Activated CD8-positive, alpha-beta memory T cell treated with anti-CD3 and anti-CD28 coated beads, Interleukin-2, amount 50 U/mL, for 1 hour (primary cell): ENCODE measurements around the gene SLC4A1AP.
A peak's percentile ranks its signal among the peaks of the same experiment; 100 is the strongest.

ENCODE experiments used
- DNase-seq: peaks from one replicate; pipeline ENCODE4 v3.0.0-alpha.2; 2020; ENCODE audit errors: extremely low read depth

SLC4A1AP gene

GRCh38 chr2:27702302-27702701 is 38.6 kb downstream of the SLC4A1AP start:
- DNase-seq = no peak

DNA sequence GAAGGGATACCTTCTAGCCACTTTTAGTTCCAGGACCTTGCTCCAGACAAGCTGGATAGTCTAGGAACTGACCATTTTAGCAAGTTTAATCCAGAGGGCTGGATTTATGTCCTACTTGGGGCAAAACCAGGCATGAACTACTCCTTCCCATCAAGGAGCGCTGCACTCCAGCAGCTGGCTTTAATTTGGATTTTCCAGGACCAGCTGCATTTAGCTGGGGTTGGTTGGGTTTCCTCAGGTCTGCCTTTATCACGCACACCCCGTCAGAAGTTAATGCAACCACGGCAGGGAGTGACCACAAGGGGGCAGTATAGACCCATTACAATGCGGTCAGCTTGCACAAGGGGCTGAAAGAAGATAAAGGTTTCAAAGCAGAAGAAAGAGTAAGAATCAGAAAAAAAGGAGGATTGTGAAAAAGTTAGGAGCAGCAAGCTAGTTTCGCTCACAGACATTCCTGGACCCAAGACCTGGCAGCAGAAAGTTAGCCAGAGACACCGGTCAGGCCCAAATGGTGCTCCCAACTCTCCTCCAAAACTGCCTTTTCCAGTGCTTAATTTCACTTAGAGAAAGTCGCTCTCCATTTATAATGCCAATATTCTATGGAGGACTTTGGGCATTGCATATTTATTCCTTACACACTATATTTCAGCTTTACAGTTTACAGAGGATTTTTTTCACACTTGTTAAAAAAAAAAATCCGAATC is 40.1 kb downstream of the SLC4A1AP start:
- DNase-seq = peak; percentile 70

DNA sequence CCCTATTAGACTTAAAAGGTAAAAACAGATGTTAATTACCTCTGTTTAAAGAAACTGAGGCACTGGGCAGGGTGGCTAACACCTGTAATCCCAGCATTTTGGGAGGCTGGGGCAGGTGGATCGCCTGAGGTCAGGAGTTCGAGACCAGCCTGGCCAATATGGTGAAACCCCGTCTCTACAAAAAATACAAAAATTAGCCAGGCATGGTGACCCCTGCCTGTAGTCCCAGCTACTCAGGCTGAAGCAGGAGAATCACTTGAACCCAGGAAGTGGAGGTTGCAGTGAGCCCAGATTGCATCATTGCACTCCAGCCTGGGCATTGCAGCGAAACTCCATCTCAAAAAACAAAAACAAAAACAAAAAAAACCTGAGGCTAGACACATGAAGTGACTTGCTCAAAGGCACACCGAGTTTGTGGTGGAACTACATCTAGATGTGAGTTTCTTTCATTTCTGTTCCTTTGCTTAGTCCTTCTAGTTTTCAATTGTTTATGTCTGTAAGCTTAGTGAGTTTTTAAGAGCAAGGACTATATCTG is 40.7 kb downstream of the SLC4A1AP start:
- no peak for DNase-seq

DNA sequence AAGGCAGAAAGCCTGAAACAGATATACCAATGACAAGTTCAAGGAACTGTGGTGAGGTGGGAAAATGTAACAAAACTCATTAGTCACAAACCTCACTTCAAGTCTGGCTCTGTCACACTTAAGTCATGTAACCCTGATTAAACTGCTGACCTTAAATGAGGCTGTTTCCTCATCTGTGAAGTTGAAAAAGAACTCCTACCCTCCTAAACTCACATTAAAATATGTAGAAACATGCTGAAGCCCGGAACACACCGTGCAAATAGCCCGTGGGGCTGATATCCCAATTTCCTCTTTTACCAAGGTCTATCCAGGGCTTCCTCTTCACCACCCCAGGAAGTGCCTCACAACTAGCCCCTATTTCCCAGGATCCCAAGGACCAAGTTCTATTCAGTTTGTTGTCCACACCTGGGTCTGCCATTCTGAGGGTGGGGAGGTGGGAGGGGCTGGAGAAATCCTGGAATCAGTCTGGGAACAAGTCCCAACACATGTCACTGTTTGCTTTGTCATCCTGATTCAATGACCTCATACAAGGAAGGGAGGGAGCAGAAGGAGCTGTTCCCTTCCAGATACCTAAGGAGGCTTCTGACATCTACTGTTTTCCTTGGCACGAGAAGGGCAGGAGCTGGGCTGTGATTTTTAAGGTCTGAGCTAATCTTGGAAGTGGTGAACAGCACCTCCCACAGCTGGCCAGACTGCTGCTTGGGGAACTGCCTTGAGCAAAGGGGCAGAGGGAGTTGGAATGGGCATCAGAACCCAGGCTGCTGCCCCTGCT is 42.3 kb downstream of the SLC4A1AP start:
- DNase-seq = no peak

DNA sequence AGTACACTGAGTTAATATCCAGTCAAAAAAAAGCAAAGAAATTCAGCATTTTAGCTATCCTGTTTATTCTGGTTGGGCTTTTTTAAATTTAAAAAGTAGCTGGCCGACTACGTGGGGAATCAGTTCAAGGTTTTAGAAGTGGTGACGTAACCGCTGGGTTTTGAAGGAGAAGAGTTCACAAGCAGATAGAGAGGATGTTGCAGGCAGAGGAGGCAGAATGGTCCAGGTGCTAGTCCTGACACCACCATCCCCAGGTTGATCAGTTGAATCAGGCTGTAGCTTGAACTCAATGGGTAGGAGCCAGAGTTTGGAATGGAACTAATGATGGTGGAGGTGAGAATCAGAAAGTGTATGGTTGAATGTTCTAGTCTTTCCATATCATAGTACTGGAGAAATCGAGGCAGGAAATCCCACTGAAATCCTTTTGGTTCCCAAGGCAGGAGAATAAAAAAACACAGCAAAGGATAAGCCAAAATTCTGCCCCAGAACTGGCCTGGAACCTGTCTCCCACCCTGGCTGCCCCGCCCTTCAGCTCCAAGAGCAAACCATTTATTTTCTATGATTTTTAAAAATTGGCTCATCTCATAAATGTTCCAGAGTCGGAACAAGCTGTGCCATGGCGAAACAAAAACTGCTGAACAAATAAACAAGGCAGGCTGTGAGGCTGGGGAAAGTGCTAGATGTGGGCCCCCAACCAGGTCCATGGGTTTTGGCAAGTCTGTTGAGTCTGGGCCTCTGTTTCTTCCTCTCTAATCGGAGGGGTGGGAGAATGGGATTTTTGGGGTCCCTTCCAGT is 44.0 kb downstream of the SLC4A1AP start:
- DNase-seq = no peak

DNA sequence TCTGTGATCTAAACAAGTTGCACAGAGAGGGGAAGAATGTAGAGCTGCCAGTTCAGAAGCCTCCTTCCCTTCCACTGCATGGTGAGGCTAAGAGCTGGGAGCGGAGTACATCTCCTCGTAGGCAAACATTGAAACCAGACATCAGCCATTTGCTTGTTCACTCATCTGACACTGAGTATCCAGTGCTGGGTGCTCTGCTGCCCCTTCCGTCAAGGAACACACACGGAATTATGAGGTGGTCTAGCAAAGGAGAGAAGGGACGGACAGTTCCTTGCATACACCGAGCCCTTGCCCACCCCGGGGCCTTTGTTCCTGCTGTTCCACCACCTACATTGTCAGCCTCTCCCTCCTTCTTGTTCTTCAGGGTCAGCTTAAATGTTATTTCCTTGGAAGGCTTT is 44.6 kb downstream of the SLC4A1AP start:
- DNase-seq = no peak

DNA sequence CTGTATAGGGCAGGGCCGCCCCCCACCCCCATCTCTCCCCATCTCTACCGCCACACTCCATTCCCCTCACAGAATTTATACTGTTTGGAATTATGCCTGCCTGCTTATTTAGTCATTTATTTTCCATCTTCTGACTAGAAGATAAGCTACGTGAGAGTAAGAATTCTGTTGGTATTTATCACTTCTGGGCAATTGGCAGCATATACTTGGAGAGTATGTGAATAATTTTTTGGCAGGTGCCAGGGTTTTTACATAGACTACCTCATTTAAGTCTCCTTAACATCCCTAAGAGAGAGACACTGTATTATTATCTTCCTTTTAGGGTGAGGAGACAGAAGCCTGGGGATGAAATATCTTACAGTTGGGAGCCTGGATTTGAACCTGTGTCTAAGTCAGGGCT is 45.0 kb downstream of the SLC4A1AP start:
- no peak for DNase-seq

DNA sequence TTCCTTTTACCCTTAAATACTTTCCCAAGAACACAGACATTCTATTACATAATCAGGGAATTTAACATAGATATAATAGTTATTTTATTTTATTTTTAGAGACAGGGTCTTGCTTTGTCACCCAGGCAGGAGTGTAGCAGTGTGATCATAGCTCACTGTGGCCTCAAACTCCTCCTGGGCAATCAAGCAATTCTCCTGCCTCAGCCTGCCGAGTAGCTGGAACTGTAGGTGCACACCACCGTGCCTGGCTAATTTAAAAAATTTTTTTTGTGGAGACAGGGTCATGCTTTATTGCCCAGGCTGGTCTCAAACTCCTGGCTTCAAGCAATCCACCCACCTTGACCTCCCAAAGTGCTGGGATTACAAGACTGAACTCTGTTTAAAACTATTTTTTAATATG is 45.6 kb downstream of the SLC4A1AP start:
- no peak for DNase-seq

- no peak for DNase-seq
Observed at GRCh38 chr2:27709960-27710575, 46.4 kb downstream of the SLC4A1AP start.

DNA sequence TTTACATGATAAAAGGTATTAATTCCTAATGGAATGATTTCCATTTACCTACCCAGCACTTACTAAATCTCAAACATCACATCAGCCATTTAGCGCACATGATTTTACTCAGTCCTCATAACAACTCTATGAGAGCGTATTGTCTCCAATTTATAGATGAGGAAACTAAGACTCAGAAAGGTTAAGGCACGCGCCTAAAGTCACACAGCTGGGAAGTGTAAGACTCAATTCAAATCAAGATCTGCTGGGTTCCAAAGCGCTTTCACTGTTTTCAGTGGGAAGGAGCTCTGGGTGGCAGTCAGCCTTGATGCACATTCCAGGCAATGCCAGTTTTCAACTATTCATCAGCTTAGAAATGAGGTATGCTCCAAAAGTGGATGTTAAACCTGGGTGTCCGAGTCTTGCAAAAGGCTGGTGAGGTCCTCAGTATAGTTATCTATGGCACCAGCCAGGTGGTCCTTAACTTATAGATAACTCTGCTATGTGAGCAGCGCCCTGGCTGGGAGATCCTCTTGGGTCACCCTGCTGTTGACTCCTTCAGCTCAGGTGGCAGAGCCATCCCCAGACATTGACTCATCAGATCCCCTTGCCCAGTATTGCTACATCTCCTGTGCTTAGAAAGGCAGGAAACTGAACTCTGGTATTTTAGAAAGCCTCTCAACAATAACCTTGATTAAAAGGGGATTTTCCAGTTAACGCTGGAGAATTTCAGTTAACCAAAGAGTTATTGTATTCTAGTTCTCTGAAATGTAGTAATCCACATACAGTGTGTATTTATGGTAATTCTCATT is 47.1 kb downstream of the SLC4A1AP start:
- DNase-seq = no peak

- no peak for DNase-seq
Observed at GRCh38 chr2:27711804-27712203, 48.1 kb downstream of the SLC4A1AP start.

- no peak for DNase-seq
Observed at GRCh38 chr2:27712522-27712921, 48.8 kb downstream of the SLC4A1AP start.

GRCh38 chr2:27713201-27713600 is 49.5 kb downstream of the SLC4A1AP start:
- no peak for DNase-seq

GRCh38 chr2:27714053-27714452 is 50.4 kb downstream of the SLC4A1AP start:
- no peak for DNase-seq

GRCh38 chr2:27714851-27715291 is 51.2 kb downstream of the SLC4A1AP start:
- no peak for DNase-seq

DNA sequence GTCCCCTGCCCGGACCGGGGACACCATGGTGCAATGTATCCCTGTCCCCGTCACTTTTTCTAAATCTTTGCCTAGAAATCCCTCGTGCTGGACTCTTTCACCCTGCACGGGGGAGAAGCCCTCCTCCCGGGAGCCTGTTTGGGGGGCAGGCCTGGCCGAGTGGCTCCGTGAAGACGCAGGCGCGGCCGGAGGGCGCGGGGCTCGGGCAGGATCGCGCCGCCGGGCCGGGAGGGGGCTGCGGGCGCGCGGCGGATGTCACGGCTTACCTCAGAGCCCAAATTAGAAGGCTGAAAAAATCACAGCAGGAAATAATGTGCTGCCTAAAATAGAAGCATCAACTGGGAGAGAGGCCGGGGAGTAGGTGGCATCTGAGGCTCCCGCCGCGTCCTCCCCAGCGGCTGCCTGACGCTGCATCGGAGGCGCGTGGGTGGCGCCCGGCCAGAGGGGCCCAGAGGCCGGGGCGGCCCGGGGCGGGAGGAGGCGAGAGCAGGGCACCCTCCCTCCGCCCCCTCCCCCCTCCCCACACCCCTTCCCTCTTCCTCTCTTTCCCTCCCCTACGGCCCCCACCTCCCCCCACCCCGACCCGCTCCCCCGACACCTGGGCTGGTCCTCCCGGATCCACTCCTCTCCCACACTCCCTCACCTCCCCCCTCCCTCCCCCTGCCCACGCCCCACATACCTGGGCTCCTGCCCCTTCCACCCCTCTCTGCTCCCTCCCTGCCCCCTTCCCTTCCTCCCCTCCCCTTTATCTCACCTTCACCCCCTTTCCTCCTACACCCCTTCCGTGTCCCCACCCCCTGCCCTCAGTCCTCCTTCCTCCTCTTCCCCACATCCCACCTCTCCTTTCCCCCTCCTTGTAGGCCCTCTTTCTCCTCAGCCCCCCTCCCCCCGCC is 51.9 kb downstream of the SLC4A1AP start:
- peak; percentile 5 for DNase-seq

DNA sequence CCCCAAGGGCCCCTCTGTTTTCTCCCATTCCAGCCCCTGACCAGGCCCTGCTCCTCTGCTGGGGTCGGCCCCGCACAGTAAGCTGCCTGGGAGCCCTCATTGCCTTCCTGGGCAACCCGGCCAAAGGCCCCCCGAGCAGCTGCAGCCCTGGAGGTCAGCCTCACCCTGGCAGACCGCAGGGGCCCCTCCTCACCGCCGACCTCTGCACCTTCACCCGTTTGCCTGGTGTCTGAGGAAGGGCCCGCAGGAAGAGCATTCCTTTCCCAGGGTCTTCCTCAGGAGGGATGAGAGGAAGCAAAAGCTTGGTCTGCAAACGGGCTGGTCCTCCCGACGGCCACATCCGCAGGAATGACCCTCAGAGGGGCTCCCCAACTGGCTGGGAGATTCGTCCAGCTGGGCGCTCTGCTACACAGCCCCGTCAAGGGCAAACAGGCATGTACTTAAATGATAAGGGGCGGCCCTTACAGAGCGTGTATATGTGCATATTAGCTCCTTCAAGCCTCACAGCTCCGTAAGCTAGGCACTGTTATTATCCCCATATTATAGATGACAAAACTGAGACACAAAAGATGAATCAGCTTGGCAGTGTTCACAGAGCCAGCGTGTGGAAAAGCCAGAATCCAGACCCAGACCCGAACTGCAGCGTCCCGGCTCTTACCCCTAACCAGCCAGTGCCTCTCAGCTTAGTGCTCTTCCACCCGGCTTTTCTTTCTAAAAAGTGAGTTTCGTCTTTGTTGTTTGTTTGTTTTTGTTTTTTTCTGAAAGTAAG is 52.8 kb downstream of the SLC4A1AP start:
- no peak for DNase-seq

- no peak for DNase-seq
Observed at GRCh38 chr2:27717070-27717795, 53.5 kb downstream of the SLC4A1AP start.
